Hepatocyte (in vitro differentiated cells): ENCODE results near the gene CFAP221.

Experiments
- CTCF ChIP-seq: fragments of 200-600 bp; sonication (generic); IDR thresholded peaks from 2 replicates; pipeline ENCODE4 v1.5.1; 2016; ENCODE audit warnings: antibody characterized with exemption, mild to moderate bottlenecking; ENCODE audit not compliant: poor library complexity
- EZH2 ChIP-seq: fragments of 200-600 bp; sonication (generic); IDR thresholded peaks from 2 replicates; pipeline ENCODE4 v1.6.1; 2016; ENCODE audit warnings: antibody characterized with exemption, mild to moderate bottlenecking, borderline replicate concordance

- TF ChIP-seq CTCF (no peak), EZH2 (no peak)
These were observed 23.0 kb downstream of the CFAP221 start for GRCh38 chr2:119567292-119567691.
